DLD1 (cell line): ENCODE data around the gene ZCWPW1.

ENCODE experiments used
- in situ Hi-C: cut with HindIII; loops from 2 replicates; pipeline ENCODE4 v1.10.0; 2017; ENCODE audit warnings: low sequenced_read_pairs

Gene ZCWPW1

GRCh38 chr7:100432621-100433275, 4.2 kb upstream of the ZCWPW1 start:
- in situ Hi-C loops, result no loop called here

- in situ Hi-C loops, result no loop called here
These were observed 3.5 kb upstream of the ZCWPW1 start for GRCh38 chr7:100432053-100432452.

GRCh38 chr7:100431286-100431735, 2.8 kb upstream of the ZCWPW1 start:
- in situ Hi-C loops, result no loop called here

- in situ Hi-C loops, result no loop called here
These were observed 2.2 kb upstream of the ZCWPW1 start for GRCh38 chr7:100430493-100431285.

- in situ Hi-C loops, result no loop called here
These were observed 1.4 kb upstream of the ZCWPW1 start, which contains the start of gene MEPCE for GRCh38 chr7:100429637-100430492. Gene MEPCE, plus strand, starts transcription at chr7:100429831. Its CDS starts 188 bp downstream, at chr7:100430019.

GRCh38 chr7:100428967-100429636, 599 bp upstream of the ZCWPW1 start:
- in situ Hi-C loops, result no loop called here

GRCh38 chr7:100427762-100428198, 723 bp downstream of the ZCWPW1 start:
- in situ Hi-C loops, result no loop called here

- in situ Hi-C loops, result no loop called here
These were observed 2.0 kb downstream of the ZCWPW1 start for GRCh38 chr7:100426516-100426915.

GRCh38 chr7:100425347-100425746, 3.2 kb downstream of the ZCWPW1 start:
- in situ Hi-C loops, result no loop called here

- in situ Hi-C loops, result no loop called here
These were observed 5.2 kb downstream of the ZCWPW1 start for GRCh38 chr7:100423315-100423714.

GRCh38 chr7:100419660-100420226, 8.8 kb downstream of the ZCWPW1 start:
- in situ Hi-C loops, result no loop called here

GRCh38 chr7:100418930-100419659, 9.4 kb downstream of the ZCWPW1 start:
- in situ Hi-C loops, result no loop called here

- in situ Hi-C loops, result no loop called here
These were observed 13.1 kb downstream of the ZCWPW1 start for GRCh38 chr7:100415448-100415847.

- in situ Hi-C loops, result no loop called here
These were observed 14.6 kb downstream of the ZCWPW1 start for GRCh38 chr7:100413889-100414288.

GRCh38 chr7:100413346-100413745, 15.2 kb downstream of the ZCWPW1 start:
- in situ Hi-C loops, result no loop called here

- in situ Hi-C loops, result no loop called here
These were observed 17.4 kb downstream of the ZCWPW1 start for GRCh38 chr7:100411101-100411500.

- in situ Hi-C loops, result no loop called here
These were observed 21.0 kb downstream of the ZCWPW1 start for GRCh38 chr7:100407285-100408180.

GRCh38 chr7:100406767-100407166, 21.7 kb downstream of the ZCWPW1 start:
- in situ Hi-C loops, result no loop called here

- in situ Hi-C loops, result no loop called here
These were observed 26.3 kb downstream of the ZCWPW1 start for GRCh38 chr7:100402241-100402640.
